HUES64 (cell line): ENCODE data around the gene C10orf143.
"Not testable (repeated sequence)": the region's sequence is repeated elsewhere in the genome, so short reads cannot be mapped to it uniquely, and the experiment has no call there.

Source experiments
- H3K27ac ChIP-seq: 2 replicates; pipeline ENCODE4 v1.7.0; 2013; ENCODE audit warnings: low read depth, low read length, inconsistent platforms
- H3K27me3 ChIP-seq: 2 replicates; pipeline ENCODE4 v1.6.1; 2013; ENCODE audit warnings: mild to moderate bottlenecking, low read length; ENCODE audit not compliant: insufficient read depth
- H3K36me3 ChIP-seq: 2 replicates; pipeline ENCODE4 v1.6.1; 2013; ENCODE audit warnings: mild to moderate bottlenecking, low read length; ENCODE audit not compliant: insufficient read depth
- H3K4me1 ChIP-seq: 2 replicates; pipeline ENCODE4 v1.6.1; 2013; ENCODE audit warnings: mild to moderate bottlenecking, low read length, moderate library complexity; ENCODE audit not compliant: insufficient read depth
- H3K4me3 ChIP-seq: 2 replicates; pipeline ENCODE4 v1.5.1; 2013; ENCODE audit warnings: mild to moderate bottlenecking, low read length, moderate library complexity
- H3K9ac ChIP-seq: 2 replicates; pipeline ENCODE4 v1.6.1; 2013; ENCODE audit warnings: mild to moderate bottlenecking, low read depth, low read length
- H3K9me3 ChIP-seq: 2 replicates; pipeline ENCODE4 v1.6.1; 2013; ENCODE audit warnings: low read depth, low read length; ENCODE audit not compliant: insufficient read depth
- WGBS: fragments of 150-250, 120-280 bp; methylation state at CpG from one replicate; pipeline ENCODE4 v1.1.7; 2013; ENCODE audit warnings: missing lambda C conversion rate; 5-methylcytosine and 5-hydroxymethylcytosine counted together

C10orf143 gene

DNA sequence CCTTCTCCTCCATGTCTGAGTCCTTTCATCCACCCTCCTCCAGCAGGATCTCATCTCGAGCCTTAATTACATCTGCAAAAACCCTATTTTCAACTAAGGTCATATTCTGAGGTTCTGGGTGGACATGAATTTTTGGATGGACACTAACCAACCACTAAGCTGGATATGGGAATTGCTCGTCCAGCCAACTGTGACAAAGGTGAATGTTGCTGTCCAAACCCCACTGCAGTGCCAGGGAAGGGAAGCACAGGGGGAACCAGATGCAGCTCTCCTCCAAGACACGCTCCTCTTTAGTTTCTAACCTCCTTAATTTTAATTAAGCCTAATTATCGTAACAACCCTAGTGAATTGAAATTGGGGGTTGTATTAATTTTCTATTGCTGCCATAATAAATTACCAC is 81.4 kb downstream of the C10orf143 start:
- WGBS, result 94% methylated on average over 2 of the region's 4 CpGs
- no peaks in the 10 kb centered on the region for H3K36me3 ChIP-seq

DNA sequence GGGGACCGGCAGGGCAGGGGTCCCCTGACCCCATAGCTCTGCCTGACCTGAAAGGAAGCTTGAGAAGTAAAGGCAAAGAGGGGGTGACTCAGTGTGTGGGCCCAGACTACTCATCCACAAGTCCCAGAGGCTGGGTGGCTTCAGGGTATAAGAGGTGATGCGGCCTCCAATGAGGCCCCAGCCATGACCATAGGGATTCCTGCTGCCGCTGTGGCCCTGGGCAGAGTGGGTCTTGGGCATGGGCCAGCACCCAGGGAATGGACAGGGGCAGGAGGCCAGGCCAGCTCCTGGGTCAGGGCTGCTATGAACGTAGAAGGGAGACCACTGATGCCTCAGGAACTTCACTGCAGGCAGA is 82.2 kb downstream of the C10orf143 start:
- Histone ChIP-seq H3K9me3 (no peaks in the 10 kb centered on the region), H3K27me3 (no peaks in the 10 kb centered on the region), H3K27ac (no peak overlapping the region), H3K4me3 (no peak overlapping the region), H3K4me1 (no peaks in the 10 kb centered on the region), H3K36me3 (no peaks in the 10 kb centered on the region), H3K9ac (no peak overlapping the region)
- WGBS, result 89% methylated on average over 4 of the region's 4 CpGs

More for the DNA sequence above, 81.4 kb downstream of the C10orf143 start:
- Histone ChIP-seq H3K4me1 (no peaks in the 10 kb centered on the region), H3K9me3 (no peaks in the 10 kb centered on the region), H3K27ac (no peak overlapping the region), H3K9ac (no peak overlapping the region), H3K27me3 (no peaks in the 10 kb centered on the region), H3K4me3 (no peak overlapping the region)

DNA sequence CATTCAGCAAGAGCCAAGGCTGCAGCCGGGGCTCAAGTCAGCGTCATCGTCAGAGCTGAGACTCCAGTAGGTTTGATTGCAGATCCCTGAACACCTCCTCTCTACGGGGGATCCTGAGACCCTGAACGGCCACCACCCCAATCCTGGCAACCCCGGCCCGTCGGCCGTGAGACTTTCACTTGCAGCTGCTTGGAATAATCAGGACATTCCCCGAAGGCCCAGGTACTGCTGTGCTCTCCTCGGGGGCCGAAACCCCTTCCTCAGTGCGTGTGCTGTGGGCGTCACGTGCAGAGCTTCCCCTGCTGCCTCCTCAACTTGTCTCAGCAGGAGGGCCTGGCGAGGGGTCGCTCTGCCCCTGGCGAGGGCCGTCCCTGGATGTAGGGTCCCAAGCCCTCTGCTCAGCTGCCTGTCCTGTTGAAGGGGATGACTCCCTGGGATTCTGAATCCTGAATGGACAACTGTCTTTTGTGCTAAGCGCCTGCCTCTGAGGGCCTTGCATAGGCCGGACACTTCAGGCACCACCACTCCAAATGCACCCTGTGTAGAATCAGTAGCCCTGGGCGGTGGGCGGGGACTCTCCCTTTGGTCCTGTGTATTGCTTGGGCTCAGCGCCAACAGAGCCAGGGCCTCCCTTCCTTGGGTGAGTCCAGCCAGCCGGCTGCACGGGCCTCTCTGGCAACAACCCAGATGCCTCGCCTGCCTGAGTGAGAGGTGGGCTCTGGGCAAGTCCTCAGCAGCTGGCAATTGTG is 82.7 kb downstream of the C10orf143 start:
- Histone ChIP-seq H3K9me3 (no peaks in the 10 kb centered on the region), H3K4me1 (no peaks in the 10 kb centered on the region), H3K9ac (no peak overlapping the region), H3K4me3 (no peak overlapping the region), H3K27me3 (no peaks in the 10 kb centered on the region), H3K27ac (no peak overlapping the region), H3K36me3 (no peaks in the 10 kb centered on the region)
- WGBS, result 89% methylated on average over 27 of the region's 27 CpGs

DNA sequence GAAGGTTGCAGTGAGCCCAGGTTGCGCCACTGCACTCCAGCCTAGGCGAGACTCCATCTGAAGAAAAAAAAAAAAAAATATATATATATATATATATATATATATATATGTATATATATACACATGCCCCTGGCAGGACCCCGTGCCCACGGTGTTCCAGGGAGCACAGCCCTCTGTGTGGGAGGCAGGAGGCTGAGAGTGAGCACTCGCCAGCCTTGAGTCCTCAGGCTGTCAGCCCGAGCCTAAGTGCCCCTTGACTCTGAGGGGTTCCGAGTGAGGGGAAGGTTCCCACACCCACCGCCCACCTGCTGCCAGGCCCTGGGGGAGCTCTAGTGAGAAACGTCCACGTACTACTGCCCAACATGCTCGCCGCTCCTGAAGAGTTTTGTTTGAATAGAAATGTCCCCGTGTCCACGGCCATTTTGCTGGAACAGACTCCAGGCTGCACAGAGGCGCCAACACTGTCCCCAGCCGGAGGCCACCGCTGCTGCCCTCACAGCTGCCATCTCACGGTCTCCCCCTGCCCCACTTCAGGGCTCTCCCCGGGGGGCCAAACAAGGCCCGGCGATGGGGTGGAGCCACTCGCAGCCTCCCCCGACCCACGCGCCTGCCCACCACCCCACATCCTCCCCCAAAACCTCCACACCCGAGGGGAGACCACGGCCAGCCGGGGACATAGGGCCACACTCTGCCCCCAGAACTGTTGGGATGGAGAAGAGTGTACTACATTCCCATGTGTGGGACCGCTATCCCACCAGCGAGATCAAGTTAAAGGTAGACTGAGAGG is 83.8 kb downstream of the C10orf143 start:
- H3K9ac ChIP-seq, result no peak overlapping the region
- H3K4me3 ChIP-seq, result no peak overlapping the region
- no peaks in the 10 kb centered on the region for H3K9me3 ChIP-seq
- no peaks in the 10 kb centered on the region for H3K36me3 ChIP-seq
- no peaks in the 10 kb centered on the region for H3K27me3 ChIP-seq
- WGBS, result 93% methylated on average over 28 of the region's 30 CpGs
- no peaks in the 10 kb centered on the region for H3K4me1 ChIP-seq
- H3K27ac ChIP-seq, result no peak overlapping the region

DNA sequence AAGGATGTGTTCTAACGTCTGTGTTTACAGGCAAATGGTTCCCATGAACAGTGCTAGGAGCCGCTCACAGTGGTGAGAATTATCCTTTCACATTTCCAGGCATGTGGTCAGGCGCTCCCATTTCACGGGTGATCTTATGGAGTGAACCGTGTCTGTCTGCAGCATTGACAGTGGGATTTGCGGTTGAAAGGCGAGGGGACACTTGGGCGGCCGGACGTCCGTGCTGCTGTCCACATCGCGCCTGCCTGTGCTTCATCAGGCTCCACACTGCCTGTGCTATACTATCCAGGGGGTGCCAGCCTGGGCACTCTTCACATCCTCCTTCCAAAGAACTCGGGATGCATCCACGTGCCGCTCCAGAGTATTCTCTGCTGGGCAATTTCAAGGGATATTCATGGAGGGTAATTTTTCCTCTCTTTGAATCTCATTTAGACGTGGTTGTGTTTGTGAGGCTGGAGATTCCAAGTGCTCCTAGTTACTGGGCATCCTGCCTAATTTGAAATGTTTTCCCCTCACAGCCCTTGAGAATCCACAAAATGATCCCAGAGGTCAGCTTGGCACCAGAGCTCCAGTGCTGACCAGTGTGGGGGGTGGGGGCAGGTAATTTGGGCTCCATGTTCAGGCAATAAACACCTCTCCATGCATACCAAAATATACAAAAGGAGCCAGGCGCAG is 84.7 kb downstream of the C10orf143 start:
- Histone ChIP-seq H3K4me1 (no peaks in the 10 kb centered on the region), H3K27me3 (no peaks in the 10 kb centered on the region), H3K36me3 (no peaks in the 10 kb centered on the region), H3K4me3 (no peak overlapping the region), H3K9me3 (no peaks in the 10 kb centered on the region), H3K9ac (no peak overlapping the region), H3K27ac (no peak overlapping the region)
- WGBS, result 90% methylated on average over 18 of the region's 18 CpGs

DNA sequence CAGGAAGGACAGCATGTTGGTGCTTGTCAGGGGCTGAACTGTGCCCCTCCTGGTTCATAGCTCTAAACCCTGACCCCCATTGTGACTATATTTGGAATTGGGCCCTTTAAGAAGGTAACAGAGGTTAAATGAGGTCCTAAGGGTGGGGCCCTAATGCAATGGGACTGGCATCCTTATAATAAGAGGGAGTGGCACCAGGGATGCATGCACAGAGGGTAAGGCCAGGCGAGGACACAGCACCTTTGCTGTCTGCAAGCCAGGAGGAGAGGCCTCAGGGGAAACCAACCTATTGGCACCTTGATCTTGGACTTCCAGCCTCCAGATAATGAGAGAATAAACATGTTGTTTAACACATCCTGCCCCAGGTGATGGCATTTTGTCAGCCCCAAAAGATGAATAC is 85.3 kb downstream of the C10orf143 start:
- Histone ChIP-seq H3K27ac (no peak overlapping the region), H3K36me3 (no peaks in the 10 kb centered on the region), H3K27me3 (no peaks in the 10 kb centered on the region), H3K9ac (no peak overlapping the region), H3K4me1 (no peaks in the 10 kb centered on the region), H3K4me3 (no peak overlapping the region), H3K9me3 (no peaks in the 10 kb centered on the region)
- WGBS, result 81% methylated on average over 1 of the region's 1 CpG

DNA sequence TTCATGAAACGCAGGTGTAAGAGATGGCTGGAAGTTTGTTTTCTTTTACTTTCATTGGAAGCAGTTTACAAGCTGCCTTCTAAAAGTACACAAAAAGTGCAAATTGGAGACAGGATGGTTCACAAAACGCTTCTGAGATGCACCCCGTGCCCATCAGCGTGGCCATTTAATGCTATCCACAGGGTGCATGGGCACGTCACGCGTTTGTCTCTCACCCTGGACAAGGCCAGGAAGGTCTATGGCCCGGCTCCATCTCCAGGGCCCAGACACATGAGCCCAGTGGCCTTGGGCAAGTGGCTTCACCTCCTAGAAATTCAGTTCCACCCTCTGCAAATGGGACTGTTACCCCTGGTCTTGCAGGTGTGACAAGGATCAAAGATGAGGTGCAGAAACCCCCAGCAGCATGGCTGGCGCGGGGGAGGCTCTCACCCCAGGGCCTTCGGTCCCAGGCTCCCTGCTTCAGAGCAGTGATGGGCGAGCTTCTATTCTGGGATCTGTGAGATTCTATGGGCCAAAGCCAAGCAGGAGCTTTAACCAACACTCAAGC is 85.8 kb downstream of the C10orf143 start:
- H3K27ac ChIP-seq, result no peak overlapping the region
- H3K9me3 ChIP-seq, result no peaks in the 10 kb centered on the region
- no peak overlapping the region for H3K9ac ChIP-seq
- WGBS, result 94% methylated on average over 12 of the region's 12 CpGs
- no peaks in the 10 kb centered on the region for H3K4me1 ChIP-seq
- no peaks in the 10 kb centered on the region for H3K36me3 ChIP-seq
- no peaks in the 10 kb centered on the region for H3K27me3 ChIP-seq
- no peak overlapping the region for H3K4me3 ChIP-seq

DNA sequence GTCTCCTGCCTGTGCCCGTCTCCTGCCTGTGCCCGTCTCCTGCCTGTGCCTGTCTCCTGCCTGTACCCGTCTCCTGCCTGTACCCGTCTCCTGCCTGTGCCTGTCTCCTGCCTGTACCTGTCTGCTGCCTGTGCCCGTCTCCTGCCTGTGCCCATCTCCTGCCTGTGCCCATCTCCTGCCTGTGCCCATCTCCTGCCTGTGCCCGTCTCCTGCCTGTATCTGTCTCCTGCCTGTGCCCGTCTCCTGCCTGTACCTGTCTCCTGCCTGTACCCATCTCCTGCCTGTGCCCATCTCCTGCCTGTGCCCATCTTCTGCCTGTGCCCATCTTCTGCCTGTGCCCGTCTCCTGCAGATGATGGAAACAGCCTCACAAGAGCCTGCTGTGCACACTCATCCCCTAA is 86.3 kb downstream of the C10orf143 start:
- H3K9me3 ChIP-seq, H3K27me3 ChIP-seq, H3K4me1 ChIP-seq, H3K9ac ChIP-seq, H3K27ac ChIP-seq, H3K36me3 ChIP-seq, H3K4me3 ChIP-seq: not testable (repeated sequence)
- WGBS, result 94% methylated on average over 8 of the region's 8 CpGs

DNA sequence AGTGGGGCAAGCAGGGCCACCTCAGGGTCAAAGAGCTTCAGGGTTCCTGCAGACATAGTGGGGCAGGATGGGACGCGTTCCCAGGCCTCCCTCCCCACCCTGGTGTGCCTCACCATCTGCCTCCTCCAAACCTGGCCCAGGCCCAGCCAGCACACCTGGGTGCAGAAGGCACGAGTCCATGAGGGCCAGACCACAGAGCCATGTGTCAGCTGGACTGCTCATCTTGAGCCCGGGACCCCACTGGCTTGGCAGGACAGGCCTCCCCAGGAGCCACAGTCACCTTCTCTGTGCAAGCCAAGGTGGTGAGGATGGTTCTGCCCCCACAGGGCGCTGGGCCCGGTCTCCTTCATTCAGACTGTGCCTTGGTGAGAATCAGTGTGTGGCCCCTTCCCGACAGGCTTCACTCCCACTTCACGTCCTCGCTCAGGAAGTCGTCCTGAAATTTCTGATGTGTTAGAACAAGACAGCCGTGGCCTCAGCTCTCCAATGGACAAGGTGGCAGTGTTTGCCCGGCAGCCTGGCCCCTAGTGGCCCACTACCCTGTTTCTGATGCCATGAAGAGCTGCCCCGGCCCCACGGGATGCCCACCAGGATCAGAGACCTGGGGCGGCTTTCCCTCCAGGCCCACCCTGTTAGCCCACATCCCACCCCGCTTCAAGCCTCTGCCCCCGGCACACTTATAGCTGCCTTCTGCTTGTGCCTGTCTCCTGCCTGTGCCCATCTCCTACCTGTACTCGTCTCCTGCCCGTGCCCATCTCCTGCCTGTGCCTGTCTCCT is 87.0 kb downstream of the C10orf143 start:
- no peak overlapping the region for H3K27ac ChIP-seq
- H3K9ac ChIP-seq, result no peak overlapping the region
- no peaks in the 10 kb centered on the region for H3K9me3 ChIP-seq
- no peaks in the 10 kb centered on the region for H3K4me1 ChIP-seq
- H3K27me3 ChIP-seq, result no peaks in the 10 kb centered on the region
- H3K4me3 ChIP-seq, result no peak overlapping the region
- no peaks in the 10 kb centered on the region for H3K36me3 ChIP-seq
- WGBS, result 94% methylated on average over 19 of the region's 19 CpGs

DNA sequence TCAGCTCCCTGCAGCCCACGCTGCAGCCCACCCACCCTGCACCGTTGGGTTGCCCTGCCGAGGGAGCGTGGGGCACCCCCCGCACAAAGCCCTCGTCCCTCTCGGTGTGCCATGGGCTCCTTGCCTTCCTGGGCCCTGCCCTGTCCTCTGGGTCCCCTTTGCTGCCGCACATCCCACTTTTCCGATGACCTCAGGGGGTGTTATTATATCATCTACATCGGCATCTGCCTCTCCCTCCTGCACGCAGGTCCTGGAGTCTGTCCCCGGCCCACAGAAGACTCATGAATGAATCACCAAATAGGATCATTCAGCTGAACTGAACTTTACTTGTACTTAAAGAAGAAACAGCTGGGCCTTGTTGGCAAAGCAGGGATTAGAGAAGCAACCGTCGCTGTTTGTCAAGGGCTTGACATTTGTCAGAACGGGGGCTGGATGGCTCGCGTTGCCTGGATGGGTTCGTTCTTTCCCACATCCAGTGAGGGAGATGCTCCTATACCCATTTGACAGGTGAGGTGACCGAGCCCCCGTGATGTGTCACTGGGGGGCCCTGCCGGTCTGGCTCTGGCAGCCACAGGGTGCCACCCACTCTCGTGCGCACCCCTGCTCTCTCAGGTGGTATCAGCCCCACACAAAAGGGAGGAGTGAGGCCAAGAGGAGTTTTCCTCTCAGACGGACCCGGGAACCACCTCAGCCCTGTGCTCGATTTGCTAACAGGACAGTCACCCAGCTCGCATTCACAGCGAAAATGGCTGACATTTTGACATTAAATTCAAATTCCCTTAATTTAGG is 87.9 kb downstream of the C10orf143 start:
- no peaks in the 10 kb centered on the region for H3K9me3 ChIP-seq
- H3K36me3 ChIP-seq, result no peaks in the 10 kb centered on the region
- 93% methylated on average over 28 of the region's 28 CpGs for WGBS
- no peak overlapping the region for H3K4me3 ChIP-seq
- H3K27ac ChIP-seq, result no peak overlapping the region
- H3K9ac ChIP-seq, result no peak overlapping the region
- H3K4me1 ChIP-seq, result no peaks in the 10 kb centered on the region; the same call in 1 of the 2 replicates
- no peaks in the 10 kb centered on the region for H3K27me3 ChIP-seq
